Heart left ventricle (tissue), 16 donors: ENCODE measurements around the gene KCNQ1. TPM values are rescaled to one million over a fixed set of nuclear protein-coding genes. Genes with fewer than 3 reads are reported as not detected.
A peak's percentile ranks its signal among the peaks of the same experiment; 100 is the strongest.

Source experiments
- ATAC-seq, 4 donors: fragments of 200-7000 bp; cut with Tn5 transposase; one replicate each; pipeline ENCODE4 v1.9.1; 2020 to 2022; ENCODE audit warnings: moderate library complexity in 4 of 4, mild to moderate bottlenecking in 3 of 4, moderate number of reproducible peaks in 1 of 4
- DNase-seq, 5 donors: peaks; one replicate each; pipeline ENCODE4 v3.0.0-alpha.2; 2020
- H3K27ac ChIP-seq, 12 donors: fragments of 200-600 bp; sonication (generic) in 4 of 12; one replicate each; pipeline versions ENCODE4 v1.5.0 to v1.8.0; 2016 to 2022; ENCODE audit warnings: mild to moderate bottlenecking in 2 of 12
- H3K27me3 ChIP-seq, 9 donors: fragments of 200-600 bp; sonication (generic) in 2 of 9; one replicate each; pipeline versions ENCODE4 v1.5.1 to v1.8.0; 2016 to 2022; ENCODE audit warnings: mild to moderate bottlenecking in 3 of 9
- H3K36me3 ChIP-seq, 9 donors: fragments of 200-600 bp; sonication (generic) in 2 of 9; one replicate each; pipeline versions ENCODE4 v1.5.0 to v1.8.0; 2018 to 2022; ENCODE audit warnings: mild to moderate bottlenecking in 2 of 9
- H3K4me1 ChIP-seq, 12 donors: fragments of 200-600 bp; sonication (generic) in 4 of 12; one replicate each; pipeline versions ENCODE4 v1.5.0 to v1.8.0; 2016 to 2022; ENCODE audit warnings: mild to moderate bottlenecking in 3 of 12
- H3K4me3 ChIP-seq, 12 donors: fragments of 200-600 bp; sonication (generic) in 4 of 12; one replicate each; pipeline versions ENCODE4 v1.5.0 to v1.8.0; 2017 to 2022; ENCODE audit warnings: mild to moderate bottlenecking in 9 of 12, moderate library complexity in 4 of 12
- H3K9me3 ChIP-seq, 12 donors: fragments of 200-600 bp; sonication (generic) in 4 of 12; one replicate each; pipeline versions ENCODE4 v1.5.0 to v1.8.0; 2016 to 2022; ENCODE audit warnings: mild to moderate bottlenecking in 1 of 12
- POLR2A ChIP-seq, 2 donors: fragments of 450-650 bp; IDR thresholded peaks; one replicate each; pipeline ENCODE4 v1.6.1; 2017; ENCODE audit warnings: antibody characterized with exemption in 2 of 2, mild to moderate bottlenecking in 2 of 2, moderate library complexity in 2 of 2
- WGBS, 4 donors: extraction: QIAGEN DNeasy Blood & Tissue Kit in 2 of 4; methylation state at CpG; one replicate each; pipeline versions ENCODE4 v1.1.5 to v1.1.7; 2013 to 2018; 5-methylcytosine and 5-hydroxymethylcytosine counted together
- intact Hi-C, 10 donors: fragments of 100-400 bp; cut with DNase I; formaldehyde crosslinking; loops; one replicate each; pipeline versions ENCODE4 v1.11.1 to v1.14.2; 2022
- polyA plus RNA-seq, 2 donors: library from polyadenylated mRNA; stranded (reverse); fragments of 200-250 nt; gene quantifications; one replicate each; pipeline ENCODE4 v1.2.3, GENCODE V29; 2013
- total RNA-seq, 9 donors: library from RNA; depleted of rRNA in 2 of 9; stranded (reverse); fragments of >200 nt in 2 of 9; fragmentation: NEBNext Ultra II Directional in 3 of 9; extraction: Animal tissue kit (Norgen Biotek cat#: 25700) in 3 of 9; gene quantifications; one replicate each; pipeline versions ENCODE4 v1.1.0 to v1.2.4, GENCODE V29; 2016 to 2023
- TF ChIP-seq, protein P1 (sequence below), 12 donors: fragments of 200-600 bp; sonication (generic) in 4 of 12; IDR thresholded peaks; one replicate each; pipeline versions ENCODE4 v1.5.0 to v1.8.0; 2018 to 2022; ENCODE audit warnings: antibody characterized with exemption in 12 of 12, mild to moderate bottlenecking in 5 of 12
- donor health status: ischemic (EF 13 %, LVEDD 7.1; RV severe dilation, severe dysfunction).
- donor health status: healthy with polysubstance abuse.
- donor health status: DM: no; HTN: yes; CAD: no.
- donor health status: DM: no; HTN: no; CAD: no.
- donor health status: ischemic (EF 25% LVEDD 6.9; RV normal size, moderate dysfunction).
- donor health status: ischemic (EF 25% LVEDD 5.7; RV mildly dilated, moderate dysfunction).
- donor health status: healthy.
- donor health status: DM: yes; HTN: yes; CAD: no.
- donor health status: ischemic (EF 35%, LVEDD 5.7; RV mildly dilated, moderate dysfunction).
- donor health status: nonischemic (EF 11% LVEDD 7.7; RV severe dilation, severe dysfunction).
- donor health status: DM: yes; HTN: yes; CAD: no.
- donor health status: PGD.
- donor health status: ischemic (EF 29% LVEDD 5.4; RV normal size, mild dysfunction).
- donor health status: nonischemic (EF 23%, LVEDD 6.1; RV moderate dilation, normal function).

Gene KCNQ1
- total and polyA plus RNA-seq, 11 donors = 18.6 to 42.4 (median 31.4) TPM

DNA sequence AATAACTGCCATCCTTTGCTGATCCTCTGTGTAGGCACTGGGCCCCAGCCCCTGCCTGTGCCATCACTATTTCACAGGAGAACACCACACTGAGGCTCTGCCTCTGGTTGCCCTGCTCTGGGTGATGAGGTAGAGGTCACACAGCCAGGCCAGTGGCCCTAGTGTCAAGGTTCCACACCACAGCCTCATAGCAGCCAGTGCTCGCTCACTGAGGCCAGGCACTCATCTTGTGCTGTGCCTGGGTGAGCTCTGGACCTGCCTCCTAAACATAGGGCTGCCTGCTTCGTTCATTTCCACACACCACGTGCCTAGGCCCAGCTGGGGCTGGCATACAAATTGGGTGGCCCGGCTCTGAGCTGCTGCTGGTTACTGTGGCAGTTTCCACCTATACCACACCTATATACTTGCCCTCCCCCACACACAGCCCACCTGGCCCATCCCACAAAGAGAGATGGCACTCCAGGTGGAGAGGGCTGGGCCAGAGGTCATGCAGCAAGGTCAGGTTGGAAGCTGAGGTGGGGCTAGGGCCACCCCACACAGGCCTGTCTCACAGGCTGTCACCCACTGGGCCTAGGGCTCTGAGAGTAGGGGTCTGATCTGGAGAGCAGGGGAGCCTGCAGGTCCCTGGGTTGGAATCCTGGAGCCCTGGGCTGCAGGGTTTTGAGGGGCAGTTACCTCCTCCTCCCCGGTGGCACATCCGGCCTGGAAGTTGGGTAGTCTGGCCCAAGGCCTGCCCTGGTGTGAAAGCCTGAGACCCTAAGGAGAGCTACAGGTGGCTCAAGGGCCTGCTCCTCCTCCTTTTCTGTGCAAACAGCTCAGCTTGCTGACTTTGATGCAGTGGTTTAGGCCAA is 243.8 kb downstream of the KCNQ1 start:
- peaks cover 0 to 61% (median 27%) of the 10 kb centered on the region in 12 donors for H3K4me1 ChIP-seq
- peaks cover 0 to 12% (median 0%) of the 10 kb centered on the region in 9 donors for H3K36me3 ChIP-seq
- 88 to 93% (median 91%) methylated on average over 3 to 6 of the region's 6 CpGs for WGBS, 4 donors
- no peaks in the 10 kb centered on the region for H3K27me3 ChIP-seq
- no peak for DNase-seq
- H3K27ac ChIP-seq = peak overlapping the region in 1 of 12 donors; percentile 6
- H3K9me3 ChIP-seq = no peaks in the 10 kb centered on the region
- intact Hi-C loops = loop anchor here in 1 of 10 donors (10.0 kb wide), 1 partner anchor 196 kb away; the partner anchor contains the start of gene CDKN1C
- no peak overlapping the region for H3K4me3 ChIP-seq
- ATAC-seq = no peak
- TF ChIP-seq, protein P1, sequence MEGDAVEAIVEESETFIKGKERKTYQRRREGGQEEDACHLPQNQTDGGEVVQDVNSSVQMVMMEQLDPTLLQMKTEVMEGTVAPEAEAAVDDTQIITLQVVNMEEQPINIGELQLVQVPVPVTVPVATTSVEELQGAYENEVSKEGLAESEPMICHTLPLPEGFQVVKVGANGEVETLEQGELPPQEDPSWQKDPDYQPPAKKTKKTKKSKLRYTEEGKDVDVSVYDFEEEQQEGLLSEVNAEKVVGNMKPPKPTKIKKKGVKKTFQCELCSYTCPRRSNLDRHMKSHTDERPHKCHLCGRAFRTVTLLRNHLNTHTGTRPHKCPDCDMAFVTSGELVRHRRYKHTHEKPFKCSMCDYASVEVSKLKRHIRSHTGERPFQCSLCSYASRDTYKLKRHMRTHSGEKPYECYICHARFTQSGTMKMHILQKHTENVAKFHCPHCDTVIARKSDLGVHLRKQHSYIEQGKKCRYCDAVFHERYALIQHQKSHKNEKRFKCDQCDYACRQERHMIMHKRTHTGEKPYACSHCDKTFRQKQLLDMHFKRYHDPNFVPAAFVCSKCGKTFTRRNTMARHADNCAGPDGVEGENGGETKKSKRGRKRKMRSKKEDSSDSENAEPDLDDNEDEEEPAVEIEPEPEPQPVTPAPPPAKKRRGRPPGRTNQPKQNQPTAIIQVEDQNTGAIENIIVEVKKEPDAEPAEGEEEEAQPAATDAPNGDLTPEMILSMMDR (IDR thresholded peaks at IDR 0.05) = no peak
- TF ChIP-seq POLR2A (IDR thresholded peaks at IDR 0.05) = no peak

DNA sequence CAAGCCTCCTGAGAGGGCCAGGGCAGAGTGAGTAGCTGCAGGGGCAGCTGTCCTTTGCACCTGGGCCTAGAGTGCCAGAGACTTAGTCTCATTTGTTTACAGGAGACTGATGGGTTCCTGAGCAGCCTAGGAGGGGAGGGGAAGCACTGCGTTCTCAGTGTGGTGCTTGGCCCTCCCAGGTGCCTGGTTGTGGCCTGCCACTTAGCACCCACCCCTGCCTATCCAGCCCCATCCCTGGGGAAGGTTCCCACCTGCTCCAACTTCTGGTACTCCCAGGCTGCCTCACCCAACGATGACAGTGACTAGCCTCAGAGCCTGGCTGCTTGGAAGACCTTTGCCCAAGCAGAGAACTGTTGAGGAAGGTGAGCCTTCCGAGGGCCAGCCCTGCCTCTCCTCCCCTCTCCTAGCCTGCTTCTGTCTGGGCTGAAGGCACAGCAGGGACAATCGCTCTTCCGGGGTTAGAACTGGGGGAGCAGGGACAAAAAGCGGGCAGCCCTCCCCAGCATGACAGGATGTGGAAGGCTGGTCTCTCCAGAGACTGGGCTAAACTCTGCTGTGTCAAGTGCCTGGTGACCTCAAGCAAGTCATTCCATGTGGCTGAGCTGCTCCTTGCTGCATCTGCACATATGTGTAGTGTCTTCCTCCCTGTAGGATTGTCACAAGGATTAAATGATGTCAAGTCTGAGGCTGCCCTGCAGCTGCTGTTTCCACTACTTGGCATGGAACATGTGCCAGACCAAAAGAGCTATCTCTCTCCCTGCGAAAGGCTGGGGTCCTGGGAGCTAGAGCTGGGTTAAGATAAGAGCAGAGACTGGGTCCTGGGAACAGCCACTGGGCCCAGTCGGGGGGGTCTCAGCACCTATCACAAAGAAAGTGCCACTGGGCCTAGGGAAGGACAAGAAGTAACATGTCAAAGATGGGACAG is 245.1 kb downstream of the KCNQ1 start:
- Histone ChIP-seq H3K9me3 (no peaks in the 10 kb centered on the region), H3K27me3 (no peaks in the 10 kb centered on the region), H3K4me1 (peaks cover 0 to 74% (median 33%) of the 10 kb centered on the region in 12 donors), H3K4me3 (no peak overlapping the region), H3K27ac (no peak overlapping the region), H3K36me3 (peaks cover 0 to 6% (median 0%) of the 10 kb centered on the region in 9 donors)
- 52 to 63% (median 59%) methylated on average over 7 to 8 of the region's 8 CpGs for WGBS, 4 donors
- DNase-seq (peak in 1 of 5 donors; percentile 20), ATAC-seq (no peak)
- intact Hi-C loops = loop anchor here in 5 of 10 donors (5.0 to 10.0 kb wide), 4 partner anchors 145 to 307 kb away; partner anchors contain the start of gene CDKN1C (in 5 of the 5)
- TF ChIP-seq POLR2A (IDR thresholded peaks at IDR 0.05) = no peak
- TF ChIP-seq, protein P1 (IDR thresholded peaks at IDR 0.05) = no peak

DNA sequence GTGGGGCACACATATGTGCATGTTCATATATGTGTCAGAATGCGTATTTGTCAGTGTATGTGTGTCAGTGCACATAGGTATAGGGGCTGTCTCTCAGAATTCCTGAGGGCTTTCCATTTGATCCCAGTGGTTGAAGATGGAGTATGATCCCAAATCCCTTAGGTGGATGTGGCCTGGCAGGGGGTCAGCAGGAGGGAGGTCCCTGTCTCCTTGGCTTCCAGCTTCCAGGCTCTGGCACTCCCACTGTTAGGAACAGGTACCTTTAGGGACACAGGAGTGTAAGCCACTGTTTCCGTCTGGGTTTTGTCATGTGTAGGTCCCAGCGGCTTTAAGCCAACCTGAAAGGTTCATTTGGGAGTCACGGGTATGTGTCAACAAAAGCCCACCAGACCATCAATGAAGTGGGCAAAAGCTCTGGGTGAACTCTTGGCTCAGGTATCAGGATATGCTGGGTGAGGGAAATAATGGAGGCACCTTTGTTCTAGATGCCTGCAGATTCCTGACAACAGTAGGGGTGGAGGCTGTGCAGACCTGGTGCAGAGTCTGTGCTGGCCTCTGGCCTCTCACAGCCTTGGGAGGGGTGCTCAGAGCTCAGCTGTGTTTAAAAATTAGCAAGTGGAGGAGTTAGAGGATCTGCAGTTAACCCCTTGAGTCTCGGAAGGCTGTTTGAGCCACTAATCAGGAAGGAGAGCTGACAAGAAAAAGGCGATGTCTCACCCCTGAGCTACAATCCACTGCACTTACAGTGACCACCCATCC is 246.0 kb downstream of the KCNQ1 start:
- H3K27me3 ChIP-seq = no peaks in the 10 kb centered on the region
- intact Hi-C loops = loop anchor here in 4 of 10 donors (5.0 to 10.0 kb wide), 4 partner anchors 146 to 307 kb away; partner anchors contain the start of gene CDKN1C (in 4 of the 4)
- no peaks in the 10 kb centered on the region for H3K9me3 ChIP-seq
- 88 to 94% (median 92%) methylated on average over 6 of the region's 6 CpGs for WGBS, 4 donors
- no peaks in the 10 kb centered on the region for H3K36me3 ChIP-seq
- H3K4me3 ChIP-seq = no peak overlapping the region
- no peak for TF ChIP-seq POLR2A (IDR thresholded peaks at IDR 0.05)
- TF ChIP-seq, protein P1 (IDR thresholded peaks at IDR 0.05) = no peak
- ATAC-seq (no peak), DNase-seq (no peak)
- no peak overlapping the region for H3K27ac ChIP-seq
- peaks cover 0 to 82% (median 38%) of the 10 kb centered on the region in 12 donors for H3K4me1 ChIP-seq
